ENCODE data around the gene ANKS1B. TPM values are rescaled to one million over a fixed set of nuclear protein-coding genes. Genes with fewer than 3 reads are reported as not detected.

Gene ANKS1B
- total RNA-seq, 1 donor from 2014 or later: 5.6 TPM

GRCh38 chr12:98812225-98812624 is 1172.5 kb downstream of the ANKS1B start:
- Mint-ChIP-seq H3K4me3 (no peak overlapping the region), H3K9me3 (no peaks in the 10 kb centered on the region), H3K4me1 (no peaks in the 10 kb centered on the region), H3K36me3 (ENCODE audit: low read depth) (no peaks in the 10 kb centered on the region), H3K27ac (ENCODE audit: unreplicated experiment) (no peak overlapping the region), H3K27me3 (ENCODE audit: low read depth) (no peaks in the 10 kb centered on the region)
- DNase-seq (ENCODE audit: low read depth, low spot score): no peak
- no peak for TF ChIP-seq CTCF (conservative IDR thresholded peaks at IDR 0.05)

- Mint-ChIP-seq H3K27ac (ENCODE audit: unreplicated experiment) (no peak overlapping the region), H3K36me3 (ENCODE audit: low read depth) (no peaks in the 10 kb centered on the region), H3K27me3 (ENCODE audit: low read depth) (no peaks in the 10 kb centered on the region), H3K9me3 (no peaks in the 10 kb centered on the region), H3K4me3 (no peak overlapping the region), H3K4me1 (no peaks in the 10 kb centered on the region)
- TF ChIP-seq CTCF (conservative IDR thresholded peaks at IDR 0.05): no peak
- no peak for DNase-seq (ENCODE audit: low read depth, low spot score)
Observed at GRCh38 chr12:98808243-98808875, 1176.4 kb downstream of the ANKS1B start.

DNA sequence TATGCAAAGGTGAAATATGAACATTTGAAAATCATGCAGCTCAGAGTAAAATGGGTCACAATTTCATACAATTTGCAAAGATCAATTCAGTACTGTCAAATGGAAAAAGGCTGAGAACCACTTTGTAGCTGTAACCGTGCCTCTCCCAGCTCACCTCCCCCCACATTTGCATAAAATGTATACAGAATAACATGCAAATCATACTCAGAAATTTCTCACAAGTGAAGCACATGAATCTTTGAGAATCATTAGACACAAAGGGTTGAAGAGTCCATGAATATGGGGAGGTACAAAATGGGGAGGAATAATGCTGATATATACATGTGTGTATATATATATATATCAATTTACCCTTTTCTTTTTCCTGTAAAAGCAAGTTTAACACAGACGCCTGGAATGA is 1177.5 kb downstream of the ANKS1B start:
- TF ChIP-seq CTCF (conservative IDR thresholded peaks at IDR 0.05): no peak
- no peaks in the 10 kb centered on the region for H3K27me3 Mint-ChIP-seq (ENCODE audit: low read depth)
- no peaks in the 10 kb centered on the region for H3K4me1 Mint-ChIP-seq
- DNase-seq (ENCODE audit: low read depth, low spot score): no peak
- no peak overlapping the region for H3K4me3 Mint-ChIP-seq
- no peaks in the 10 kb centered on the region for H3K36me3 Mint-ChIP-seq (ENCODE audit: low read depth)
- H3K27ac Mint-ChIP-seq (ENCODE audit: unreplicated experiment): no peak overlapping the region
- H3K9me3 Mint-ChIP-seq: no peaks in the 10 kb centered on the region

- TF ChIP-seq CTCF (conservative IDR thresholded peaks at IDR 0.05): no peak
- Mint-ChIP-seq H3K9me3 (no peaks in the 10 kb centered on the region), H3K27ac (ENCODE audit: unreplicated experiment) (no peak overlapping the region)
Observed at GRCh38 chr12:98803468-98804209, 1181.1 kb downstream of the ANKS1B start.

GRCh38 chr12:98799822-98800221 is 1184.9 kb downstream of the ANKS1B start:
- no peaks in the 10 kb centered on the region for H3K9me3 Mint-ChIP-seq
- no peaks in the 10 kb centered on the region for H3K4me1 Mint-ChIP-seq
- peak overlapping the region; percentile 38 for H3K27ac Mint-ChIP-seq (ENCODE audit: unreplicated experiment)
- H3K36me3 Mint-ChIP-seq (ENCODE audit: low read depth): no peaks in the 10 kb centered on the region
- no peak for DNase-seq (ENCODE audit: low read depth, low spot score)
- H3K27me3 Mint-ChIP-seq (ENCODE audit: low read depth): no peaks in the 10 kb centered on the region
- TF ChIP-seq CTCF (conservative IDR thresholded peaks at IDR 0.05): no peak
- no peak overlapping the region for H3K4me3 Mint-ChIP-seq

More at GRCh38 chr12:98803468-98804209, 1181.1 kb downstream of the ANKS1B start:
- no peak for DNase-seq (ENCODE audit: low read depth, low spot score)
- Mint-ChIP-seq H3K36me3 (ENCODE audit: low read depth) (no peaks in the 10 kb centered on the region), H3K27me3 (ENCODE audit: low read depth) (no peaks in the 10 kb centered on the region), H3K4me1 (no peaks in the 10 kb centered on the region), H3K4me3 (no peak overlapping the region)
